ENCODE measurements around the gene SRA1. TPM values are rescaled to one million over a fixed set of nuclear protein-coding genes. Genes with fewer than 3 reads are reported as not detected.

The SRA1 gene
- total and polyA plus RNA-seq, 2 of the 13 experiments (the other 11 are each of a cell fraction or from before 2014, with no cell fraction given), result 14.2 to 32.8 TPM

- DNase-seq (ENCODE audit: low spot score), result peak; percentile 76
- ATAC-seq, result peak; percentile 92
- Histone ChIP-seq H3K4me3 (replicated peaks in 1 of 3; ENCODE audit: insufficient read depth in 1 of 3, low read depth in 2 of 3, low read length in 3 of 3) (peak overlapping the region; percentile 17 to 57 (median 40); a peak in 4 of 6 replicates), H4K20me1 (ENCODE audit: insufficient read depth, low read length) (no peaks in the 10 kb centered on the region), H3K9ac (ENCODE audit: insufficient read depth, low read depth, low read length) (peak overlapping the region; percentile 65; the same call in 1 of the 2 replicates), H3K27ac (ENCODE audit: extremely low read length, insufficient read depth, low read length) (no peak overlapping the region), H3K9me3 (ENCODE audit: low read length) (no peaks in the 10 kb centered on the region), H3K4me2 (ENCODE audit: low read depth, low read length) (peak overlapping the region; percentile 89), H3K27me3 (ENCODE audit: control insufficient read depth in 1 of 2, insufficient read depth in 2 of 2, low read length in 2 of 2) (no peaks in the 10 kb centered on the region), H2AFZ (ENCODE audit: low read length) (no peak overlapping the region), H3K36me3 (replicated peaks in 1 of 2; ENCODE audit: control insufficient read depth in 1 of 2, insufficient read depth in 2 of 2, low read length in 2 of 2) (no peaks in the 10 kb centered on the region), H3K79me2 (ENCODE audit: insufficient read depth, low read length) (no peaks in the 10 kb centered on the region), H3K4me1 (ENCODE audit: insufficient read depth, low read length) (peaks cover 45% of the 10 kb centered on the region)
- FAIRE-seq, result peak; percentile 72
- POLR2A ChIA-PET, result no interaction called here
- BruUV-seq (replicated peaks), result no TSS peak
- 18% methylated on average over 5 of the region's 8 CpGs for WGBS (ENCODE audit: low lambda C conversion rate)
- CTCF ChIA-PET (ENCODE audit: low intra/inter-chr PET ratio, low total read pairs), result interaction anchor here (0.7 to 4.0 kb wide), 5 partner anchors 32 to 145 kb away, joined by 3 to 11 read pairs (median 4); partner anchors contain the start of gene TMCO6
- intact Hi-C loops (cut with micrococcal nuclease; ENCODE audit: unreplicated experiment), result loop anchor here (1.0 to 2.0 kb wide), 3 partner anchors 35 to 89 kb away; partner anchors contain the start of gene WDR55
- in situ Hi-C loops (cut with HindIII; ENCODE audit: extremely low pct_ligation_motif_present, low pct_unique_long_range_greater_than_20kb), result no loop called here
- TF ChIP-seq ZNF432 (CRISPR knock-in tag; IDR thresholded peaks at IDR 0.05; ENCODE audit: borderline replicate concordance), result no peak
- no peak for TF ChIP-seq PLSCR1 (CRISPR knock-in tag; IDR thresholded peaks at IDR 0.05; ENCODE audit: borderline replicate concordance)
- no peak for TF ChIP-seq ZSCAN12 (CRISPR knock-in tag; IDR thresholded peaks at IDR 0.05)
- no peak for TF ChIP-seq MYC (CRISPR knock-in tag; IDR thresholded peaks at IDR 0.05; ENCODE audit: borderline replicate concordance)
- TF ChIP-seq KDM2A (CRISPR knock-in tag; IDR thresholded peaks at IDR 0.05; ENCODE audit: borderline replicate concordance, low read depth), result peak; percentile 53; the same call in 1 of the 2 replicates
- no peak for TF ChIP-seq ZFAT (CRISPR knock-in tag; conservative IDR thresholded peaks at IDR 0.05)
- no peak for TF ChIP-seq ZNF883 (CRISPR knock-in tag; IDR thresholded peaks at IDR 0.05; ENCODE audit: not compliant biosample characterization)
- TF ChIP-seq SOX5 (CRISPR knock-in tag; IDR thresholded peaks at IDR 0.05; ENCODE audit: borderline replicate concordance), result peak; percentile 40; the same call in 1 of the 2 replicates
- TF ChIP-seq PATZ1 (CRISPR knock-in tag; IDR thresholded peaks at IDR 0.05), result 0 out of 2 replicates have a peak, but pooled peaks have one; percentile 33
- no peak for TF ChIP-seq SKIL (CRISPR knock-in tag; IDR thresholded peaks at IDR 0.05; ENCODE audit: borderline replicate concordance)
- 0 out of 2 replicates have a peak, but pooled peaks have one; percentile 30 for TF ChIP-seq ZMYM4 (CRISPR knock-in tag; IDR thresholded peaks at IDR 0.05)
- no peak for TF ChIP-seq ZNF121 (CRISPR knock-in tag; IDR thresholded peaks at IDR 0.05)
- 0 out of 2 replicates have a peak, but pooled peaks have one; percentile 39 for TF ChIP-seq KDM4B (CRISPR knock-in tag; IDR thresholded peaks at IDR 0.05)
- TF ChIP-seq RARG (CRISPR knock-in tag; IDR thresholded peaks at IDR 0.05; ENCODE audit: low read depth), result no peak
- 0 out of 2 replicates have a peak, but pooled peaks have one; percentile 14 for TF ChIP-seq HMG20A (CRISPR knock-in tag; IDR thresholded peaks at IDR 0.05; ENCODE audit: borderline replicate concordance)
- TF ChIP-seq HMGXB4 (CRISPR knock-in tag; IDR thresholded peaks at IDR 0.05; ENCODE audit: borderline replicate concordance in 1 of 2, low read depth in 1 of 2), result peak; percentile 61 to 88; a peak in 3 of 4 replicates
- no peak for TF ChIP-seq NFE2L1 (CRISPR knock-in tag; IDR thresholded peaks at IDR 0.05; ENCODE audit: borderline replicate concordance)
- TF ChIP-seq MIER2 (CRISPR knock-in tag; IDR thresholded peaks at IDR 0.05), result 0 out of 2 replicates have a peak, but pooled peaks have one; percentile 23
These were observed 18.0 kb upstream of the SRA1 start for GRCh38 chr5:140575309-140575708.

Measured in HepG2 (cell line).